ENCODE results near the gene CCDC74B.
"Not testable (repeated sequence)": the region's sequence is repeated elsewhere in the genome, so short reads cannot be mapped to it uniquely, and the experiment has no call there.

Gene CCDC74B

GRCh38 chr2:130102597-130103363 is 42.1 kb downstream of the CCDC74B start:
- DNase-seq (ENCODE audit: low read depth): not testable (repeated sequence)
